Stimulated activated CD4-positive, alpha-beta T cell treated with anti-CD3 and anti-CD28 coated beads, Interleukin-1b, Interleukin-23, amount 100 ng/mL, for 1 hour (primary cell): ENCODE measurements around the gene ANKRD28.
"Not testable (repeated sequence)": the region's sequence is repeated elsewhere in the genome, so short reads cannot be mapped to it uniquely, and the experiment has no call there.

ENCODE experiments used
- DNase-seq, 2 donors: peaks; one replicate each; pipeline ENCODE4 v3.0.0-alpha.2; 2020; ENCODE audit warnings: low read depth in 2 of 2

The ANKRD28 gene

GRCh38 chr3:15803921-15804320 is 6.1 kb upstream of the ANKRD28 start:
- DNase-seq = no peak

DNA sequence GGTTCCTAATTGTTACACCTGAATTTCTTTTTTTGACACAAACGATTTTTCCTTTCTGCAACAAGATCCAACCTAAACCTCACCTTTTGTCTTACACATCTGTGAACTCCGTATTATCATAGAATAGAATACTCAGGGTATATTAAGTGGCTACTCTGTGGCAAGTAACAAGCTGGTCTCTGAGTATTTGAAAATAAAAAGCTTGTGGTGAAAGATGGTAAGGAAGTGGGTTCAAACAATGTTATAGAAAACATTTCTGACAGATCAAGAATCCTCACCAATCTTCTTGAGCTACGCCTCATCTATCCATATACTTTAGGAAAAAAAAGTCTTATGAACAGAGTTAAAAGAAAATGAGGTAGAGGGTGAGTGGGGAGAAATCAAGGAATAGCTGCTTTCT is 3.5 kb upstream of the ANKRD28 start:
- DNase-seq = no peak

DNA sequence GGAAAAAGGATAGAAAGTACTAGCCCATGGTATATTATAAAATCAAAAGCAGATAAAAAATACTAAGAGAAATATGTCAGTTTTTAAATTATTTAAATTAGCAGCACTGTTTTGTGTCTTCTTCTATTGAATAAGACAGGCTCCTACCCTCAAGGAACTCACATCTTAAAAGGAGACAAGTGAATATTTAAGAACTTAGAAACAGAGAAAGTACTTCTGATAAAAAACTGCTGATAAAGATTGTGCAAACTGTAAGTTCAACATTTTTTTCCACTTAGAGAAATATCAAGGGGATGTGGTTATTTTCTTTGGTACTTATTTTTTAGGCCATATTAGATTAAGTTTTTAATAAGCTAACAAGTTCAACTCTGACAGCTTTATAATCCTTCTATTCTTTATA is 3.0 kb upstream of the ANKRD28 start:
- no peak for DNase-seq

DNA sequence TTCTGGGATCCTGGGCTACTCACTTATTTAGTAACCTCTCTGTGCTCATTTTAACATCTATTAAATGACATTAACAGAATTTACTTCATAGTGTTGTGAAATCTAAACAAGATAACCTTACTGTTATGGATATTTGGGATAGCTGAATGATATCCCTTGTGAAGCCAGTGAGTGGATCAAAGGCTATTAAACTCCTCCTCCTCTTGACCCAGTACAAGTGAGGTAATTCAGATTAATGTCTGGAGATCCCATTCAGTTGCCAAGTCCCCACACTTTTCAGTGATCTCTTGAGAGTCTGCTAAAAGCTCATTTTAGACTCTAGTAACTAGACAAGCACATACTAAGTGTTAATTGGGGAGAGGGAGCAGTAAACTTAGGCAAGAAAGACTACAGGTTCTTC is 2.5 kb upstream of the ANKRD28 start:
- DNase-seq = no peak

GRCh38 chr3:15798533-15799245 is 910 bp upstream of the ANKRD28 start:
- DNase-seq = no peak

DNA sequence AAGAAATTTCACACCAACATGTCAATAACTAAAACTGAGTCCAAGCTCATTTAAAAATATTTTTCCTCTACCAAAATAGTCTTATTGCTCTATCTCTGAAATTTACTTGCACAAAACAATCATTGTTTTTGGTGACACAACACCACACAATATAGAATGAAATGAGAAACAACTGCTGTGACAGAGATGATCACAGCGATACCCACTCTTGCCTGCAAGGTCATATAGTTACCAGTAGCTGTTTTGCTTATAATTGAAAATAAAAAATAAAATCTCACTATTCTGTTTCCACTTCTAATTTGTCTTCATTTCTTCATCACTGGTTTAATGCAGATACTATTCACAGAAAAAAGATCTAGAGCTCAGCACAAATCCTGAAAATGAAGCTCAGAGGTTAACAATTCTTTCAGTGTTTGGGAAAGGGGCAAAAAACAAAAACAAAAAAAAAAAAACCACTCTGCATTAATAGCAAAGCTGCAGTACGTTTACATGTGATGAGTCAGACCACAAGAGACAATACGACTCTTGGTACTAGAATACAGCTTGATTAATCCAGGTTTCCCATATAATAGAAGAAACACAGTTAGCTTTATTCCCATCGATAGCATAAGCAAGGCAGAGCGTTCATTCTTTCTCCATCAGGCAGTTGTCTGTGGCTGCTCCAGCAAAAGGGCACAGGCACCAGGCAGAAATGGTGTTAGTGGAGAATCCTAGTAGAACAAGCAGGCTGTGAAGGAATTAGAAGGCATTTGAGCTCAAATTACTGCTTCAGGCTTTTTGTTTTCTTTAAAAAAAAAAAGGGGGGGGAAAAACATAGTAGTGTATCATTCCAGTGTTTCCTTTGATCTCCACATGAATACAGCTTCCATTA is 773 bp downstream of the ANKRD28 start:
- no peak for DNase-seq

DNA sequence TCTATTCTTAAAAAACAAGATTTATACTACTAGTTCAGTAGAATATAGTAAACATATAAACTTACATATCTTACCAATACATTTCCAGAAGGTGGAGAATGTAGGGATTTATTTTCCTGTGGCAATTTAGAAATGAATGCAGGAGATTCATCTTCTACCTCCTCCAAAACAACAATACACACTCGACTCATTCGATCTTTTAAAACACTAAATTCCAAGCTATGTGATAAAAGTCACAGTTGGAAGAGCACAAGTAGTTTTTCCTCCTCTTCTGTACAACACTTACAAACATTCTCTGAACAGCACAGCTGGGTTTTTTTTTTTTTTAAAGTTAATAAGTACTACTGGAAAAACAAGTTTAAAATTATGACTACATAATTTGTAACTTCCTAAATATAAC is 1.4 kb downstream of the ANKRD28 start:
- DNase-seq = no peak

DNA sequence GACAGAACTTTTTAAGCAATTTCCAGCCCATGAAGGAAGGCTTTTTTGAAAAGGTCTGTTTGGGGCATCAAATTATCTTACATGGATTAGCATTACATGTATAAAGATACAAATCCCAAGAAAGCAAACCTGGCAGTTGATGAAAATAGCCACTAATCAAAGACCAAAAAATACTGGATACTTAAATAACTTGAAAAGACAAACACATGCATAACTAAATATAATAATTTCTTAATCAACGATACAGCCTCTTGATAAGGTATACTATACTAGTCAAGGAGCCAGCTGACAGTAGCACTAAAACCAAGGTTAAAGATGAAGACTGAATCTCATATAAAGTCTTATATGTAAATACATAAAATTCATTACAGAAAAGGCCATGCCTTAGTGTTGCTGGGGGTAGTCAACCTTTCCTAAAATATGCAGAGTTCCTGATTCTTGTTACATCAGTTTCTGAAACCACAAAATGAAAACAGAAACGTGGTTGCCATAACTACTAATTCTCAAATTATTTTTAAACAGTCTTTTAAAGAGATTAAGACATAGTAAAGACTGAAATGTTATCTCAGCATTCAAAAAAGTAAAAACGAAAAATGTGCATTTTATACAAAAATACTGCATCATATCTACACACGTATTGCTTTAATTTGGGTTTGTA is 2.0 kb downstream of the ANKRD28 start:
- DNase-seq = no peak

DNA sequence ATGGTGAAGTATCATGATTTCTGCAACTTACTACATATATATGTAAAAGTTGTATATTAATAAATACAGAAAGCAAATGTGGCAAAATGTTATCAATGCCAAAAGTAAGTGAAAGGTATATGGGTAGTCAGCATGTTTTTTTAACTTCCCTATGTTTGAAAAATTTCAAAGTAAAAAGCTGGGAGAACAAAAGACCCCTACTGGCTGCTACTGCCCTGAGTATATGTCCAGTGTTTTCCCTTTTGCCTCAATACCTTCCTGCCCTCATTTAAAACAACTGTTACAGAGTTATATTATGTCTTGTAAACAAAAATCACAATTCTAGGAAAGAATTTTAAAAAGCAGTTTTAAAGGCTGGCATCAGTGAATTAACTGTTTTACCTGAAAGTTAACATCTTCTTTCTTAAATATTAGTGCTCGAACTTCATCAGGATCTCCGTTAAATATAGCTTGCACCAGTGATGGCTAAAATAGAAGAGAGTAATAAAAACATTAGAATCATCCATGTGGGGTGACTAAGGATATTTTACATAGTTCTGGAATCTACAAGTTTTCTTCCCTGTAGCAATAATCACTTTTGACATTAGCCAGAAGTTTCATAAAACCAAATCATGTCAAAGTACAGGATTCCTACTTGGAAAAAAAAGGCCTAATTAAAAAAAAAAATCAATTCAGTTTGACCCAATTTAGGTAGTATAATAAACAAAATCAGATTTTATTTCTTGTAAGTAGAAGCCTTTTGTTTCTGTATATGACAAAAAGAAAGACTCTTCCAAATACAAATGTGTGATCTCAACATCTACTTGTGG is 2.7 kb downstream of the ANKRD28 start:
- no peak for DNase-seq

DNA sequence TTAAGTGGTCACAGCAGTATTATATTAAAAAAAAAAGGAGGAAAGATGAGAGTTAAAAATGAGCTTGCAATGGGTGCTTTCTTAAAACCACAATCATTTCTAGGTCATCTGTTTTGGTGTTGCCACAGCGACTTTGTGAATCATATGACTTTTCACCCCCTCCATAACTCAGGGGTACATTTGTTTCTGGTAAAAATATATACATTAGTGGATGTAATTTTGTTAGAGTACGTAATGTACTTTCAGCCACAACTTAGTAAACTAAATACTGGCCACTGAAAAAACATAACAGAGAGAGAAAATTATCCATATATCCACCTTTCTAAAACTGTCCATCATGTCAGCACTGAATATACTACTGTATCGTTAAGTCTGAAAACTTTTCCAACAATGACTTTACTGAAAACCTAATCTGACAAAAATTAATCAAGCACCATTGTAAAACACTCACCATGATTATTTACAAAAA is 3.4 kb downstream of the ANKRD28 start:
- no peak for DNase-seq

GRCh38 chr3:15791525-15791924 is 6.3 kb downstream of the ANKRD28 start:
- no peak for DNase-seq

DNA sequence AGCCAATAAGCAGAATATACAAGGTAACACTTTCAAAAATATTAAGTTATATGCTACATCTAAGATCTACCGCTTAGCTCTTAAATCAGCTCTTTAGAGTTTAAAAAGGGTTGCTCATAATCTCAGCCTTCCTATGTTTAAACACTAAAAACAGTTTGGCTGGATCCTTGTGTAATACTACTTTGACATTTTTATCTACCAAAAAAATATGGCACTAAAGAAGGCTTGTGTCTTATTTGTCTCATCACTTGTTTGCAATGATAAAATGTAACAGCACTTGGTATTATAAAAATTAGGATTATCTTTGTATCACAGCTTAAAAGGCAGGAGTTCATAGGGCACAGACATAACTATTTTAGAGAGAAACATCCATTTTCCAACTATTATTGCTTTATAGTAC is 9.8 kb downstream of the ANKRD28 start:
- DNase-seq = no peak

DNA sequence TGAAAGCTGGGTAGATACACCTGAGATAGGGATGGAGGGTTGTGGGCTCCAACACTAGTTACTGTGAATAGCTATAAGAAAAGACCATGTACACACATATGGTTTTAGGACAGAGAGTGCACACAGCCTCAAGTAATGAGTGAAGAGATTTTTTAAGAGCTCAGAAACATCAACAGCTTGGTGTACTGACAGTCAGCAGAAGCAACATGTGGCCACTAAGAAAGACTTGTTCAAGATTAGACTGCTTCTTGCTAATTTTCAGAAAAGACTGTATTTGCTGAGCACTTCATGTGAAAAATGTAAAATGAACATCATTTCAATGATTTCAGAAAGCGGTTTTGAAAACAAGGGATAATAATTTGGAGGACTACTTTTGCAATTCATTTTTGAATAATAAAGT is 10.3 kb downstream of the ANKRD28 start:
- DNase-seq = no peak

DNA sequence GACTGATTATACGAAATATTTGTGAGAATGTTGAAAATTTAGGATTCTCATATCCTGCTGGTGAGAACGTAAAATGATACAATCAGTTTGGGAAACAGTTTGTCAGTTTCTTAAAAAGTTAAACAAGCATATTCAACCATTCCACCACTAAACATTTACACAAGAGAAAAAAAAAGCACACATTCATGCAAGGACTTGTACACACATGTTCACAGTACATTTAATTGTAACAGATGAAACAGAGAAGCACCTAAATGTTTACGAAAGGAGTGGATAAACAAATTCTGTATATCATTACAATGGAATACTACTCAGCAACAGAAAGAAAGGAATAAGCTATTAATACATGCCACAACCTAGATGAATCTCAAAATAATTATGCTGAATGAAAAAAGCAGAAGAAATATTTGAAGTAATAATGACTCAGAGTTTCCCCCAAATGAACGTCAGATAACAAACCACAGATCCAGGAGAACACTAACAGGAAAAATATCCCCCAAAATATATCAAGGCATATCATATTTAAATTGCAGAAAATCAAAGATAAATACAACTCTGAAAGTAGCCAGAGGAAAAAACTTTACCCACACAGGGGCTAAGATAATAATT is 14.3 kb downstream of the ANKRD28 start:
- no peak for DNase-seq

DNA sequence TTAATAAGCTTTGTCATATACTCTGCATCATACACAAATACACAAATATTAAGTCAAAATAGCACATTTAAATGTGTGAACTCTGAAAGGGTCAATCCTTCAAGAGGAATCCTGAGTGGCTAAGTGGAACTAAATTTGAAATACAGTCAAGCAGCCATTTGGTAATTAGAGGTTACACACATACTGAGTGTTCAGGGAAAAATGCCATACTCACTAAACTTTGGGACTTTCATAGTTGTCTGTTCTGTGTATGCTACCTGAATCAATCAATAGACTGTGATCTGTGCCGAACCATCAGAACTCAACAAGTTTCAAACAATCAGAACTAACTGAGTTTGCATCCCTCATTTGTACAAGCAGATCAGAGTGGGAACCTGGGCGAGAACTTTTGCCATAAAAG is 15.3 kb downstream of the ANKRD28 start:
- no peak for DNase-seq

- no peak for DNase-seq
Observed at GRCh38 chr3:15781637-15782402, 16.0 kb downstream of the ANKRD28 start.

GRCh38 chr3:15781131-15781530 is 16.6 kb downstream of the ANKRD28 start:
- DNase-seq = no peak

GRCh38 chr3:15779111-15779510 is 18.7 kb downstream of the ANKRD28 start:
- no peak for DNase-seq

DNA sequence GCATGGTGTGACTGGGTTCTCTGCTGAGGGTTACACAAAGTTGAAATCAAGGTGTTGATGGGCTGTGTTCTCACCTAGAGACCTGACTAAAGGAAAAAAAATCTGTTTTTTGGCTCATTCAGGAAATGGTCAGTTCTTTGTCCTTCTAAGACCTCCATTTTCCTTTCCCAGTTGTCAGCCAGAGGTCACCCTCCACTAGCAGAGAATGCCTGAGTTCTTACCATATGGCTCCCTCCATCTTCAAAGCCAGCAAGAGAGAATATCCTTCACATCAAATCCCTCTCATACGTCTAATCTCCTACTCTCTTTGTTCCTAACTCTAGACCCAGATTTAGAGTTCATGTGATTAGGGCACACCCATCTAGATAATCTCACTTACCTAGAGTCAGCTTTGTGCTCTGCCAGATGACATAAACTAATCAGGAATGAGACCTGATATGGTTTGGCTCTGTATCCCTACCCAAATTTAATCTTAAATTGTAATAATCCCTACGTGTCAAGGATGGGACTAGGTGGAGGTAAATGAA is 19.4 kb downstream of the ANKRD28 start:
- DNase-seq = no peak

DNA sequence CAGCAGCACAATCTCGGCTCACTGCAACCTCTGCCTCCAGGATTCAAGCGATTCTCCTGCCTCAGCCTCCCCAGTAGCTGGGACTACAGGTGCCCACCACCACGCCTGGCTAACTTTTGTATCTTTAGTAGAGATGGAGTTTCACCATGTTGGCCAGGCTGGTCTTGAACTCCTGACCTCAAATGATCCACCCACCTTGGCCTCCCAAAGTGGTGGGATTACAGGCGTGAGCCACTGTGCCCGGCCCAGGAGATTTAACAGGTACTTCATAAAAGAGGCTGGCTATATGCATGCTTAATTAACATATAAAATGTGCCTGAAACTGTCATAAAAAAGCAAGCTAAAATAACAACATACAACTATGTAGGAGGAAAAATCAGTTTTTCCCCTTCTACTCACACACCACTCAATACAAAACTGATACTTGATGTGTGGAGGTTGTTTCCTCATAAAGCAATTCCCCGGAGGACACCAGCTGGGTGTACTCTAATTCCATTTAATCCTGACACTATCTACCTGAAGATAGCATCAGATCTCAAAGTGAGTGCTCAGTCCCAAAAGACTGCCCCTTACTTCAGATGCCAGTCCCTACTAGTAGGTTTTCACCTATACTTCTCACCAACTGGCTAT is 22.7 kb downstream of the ANKRD28 start:
- not testable (repeated sequence) for DNase-seq
